HG02870 (cell line): ENCODE results near the gene RAB23.
A peak's percentile ranks its signal among the peaks of the same experiment; 100 is the strongest.

Experiments used
- ATAC-seq: cut with Tn5 transposase; IDR thresholded peaks from one replicate; pipeline ENCODE4 v1.9.1; 2021; ENCODE audit warnings: mild to moderate bottlenecking, moderate library complexity; ENCODE audit not compliant: unreplicated experiment

Gene RAB23

DNA sequence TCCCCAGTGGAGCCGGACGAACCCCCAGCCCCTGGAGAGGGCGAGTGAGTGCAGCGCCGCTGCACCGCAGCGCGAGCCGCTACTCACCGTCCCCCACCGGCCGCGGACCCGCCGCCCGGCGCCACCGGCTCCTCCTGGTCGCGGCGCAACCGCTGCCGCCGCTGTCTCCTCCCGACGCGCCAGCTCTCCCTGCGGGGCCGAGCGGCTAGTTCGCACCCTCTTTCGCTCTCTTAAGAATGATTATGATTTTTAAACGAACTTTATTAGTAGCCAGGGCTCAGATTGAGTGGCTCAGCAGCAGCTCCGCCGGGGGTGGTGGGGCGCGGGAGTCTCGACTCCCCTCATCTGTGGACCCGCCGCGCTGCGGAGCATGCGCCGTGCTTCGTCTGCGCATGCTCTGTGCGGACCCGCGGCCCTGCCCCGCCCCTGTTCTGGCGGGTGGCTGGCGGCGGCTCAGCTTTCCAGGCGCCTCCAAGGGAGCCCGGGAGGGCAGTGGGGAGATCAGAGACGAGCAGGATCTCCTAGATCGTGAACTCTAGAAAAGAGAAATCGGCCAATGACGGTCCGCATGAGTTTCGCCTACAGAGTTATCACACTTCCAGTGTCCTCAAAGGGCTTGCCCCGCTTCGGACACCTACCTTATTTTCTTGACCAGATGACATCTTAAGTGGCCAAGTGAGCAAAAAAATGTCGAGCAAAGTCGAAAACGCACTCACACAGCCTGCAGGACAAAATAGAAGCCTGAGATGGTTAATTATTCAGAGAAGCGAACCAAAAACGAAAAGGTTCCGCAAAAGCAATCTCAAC is at the start of gene RAB23:
RAB23 (minus strand) TSS at position 372 of the 807 bp plus-strand sequence. CDS start 11,927 bp downstream, outside the sequence.
- peak; percentile 79 for ATAC-seq

GRCh38 chr6:57268294-57268640 is 46.2 kb upstream of the RAB23 start:
- ATAC-seq, result no peak

DNA sequence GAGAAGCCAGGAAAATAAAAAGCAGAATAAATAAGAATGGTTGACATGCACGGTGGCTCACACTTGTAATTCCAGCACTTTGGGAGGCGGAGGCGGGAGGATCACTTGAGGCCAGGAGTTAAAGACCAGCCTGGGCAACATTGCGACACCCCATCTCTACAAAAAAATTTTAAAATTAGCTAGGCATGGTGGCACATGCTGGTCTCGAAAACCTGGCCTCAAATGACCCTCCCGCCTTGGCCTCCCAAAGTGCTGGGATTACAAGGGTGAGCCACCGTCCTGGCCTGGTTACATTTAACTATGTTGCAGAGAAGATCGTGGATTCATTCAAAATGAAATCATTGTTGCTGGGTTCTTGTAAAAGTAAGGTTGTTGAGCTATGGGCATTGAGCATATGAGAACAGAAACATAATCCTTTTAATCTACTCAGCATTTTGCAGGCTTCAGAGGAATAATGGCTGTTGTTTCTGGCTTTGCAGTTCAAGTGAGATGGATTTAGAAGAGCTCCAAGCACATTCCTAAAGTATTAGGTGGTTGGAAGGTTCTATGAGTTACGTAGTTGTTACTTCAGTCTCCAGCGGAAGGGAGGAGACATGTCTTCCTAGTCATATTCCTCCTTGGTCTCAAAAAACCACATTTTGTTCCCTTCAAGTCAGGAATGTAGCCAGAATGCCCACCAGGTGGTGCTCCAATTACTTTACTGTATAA is 45.6 kb upstream of the RAB23 start:
- ATAC-seq, result no peak

DNA sequence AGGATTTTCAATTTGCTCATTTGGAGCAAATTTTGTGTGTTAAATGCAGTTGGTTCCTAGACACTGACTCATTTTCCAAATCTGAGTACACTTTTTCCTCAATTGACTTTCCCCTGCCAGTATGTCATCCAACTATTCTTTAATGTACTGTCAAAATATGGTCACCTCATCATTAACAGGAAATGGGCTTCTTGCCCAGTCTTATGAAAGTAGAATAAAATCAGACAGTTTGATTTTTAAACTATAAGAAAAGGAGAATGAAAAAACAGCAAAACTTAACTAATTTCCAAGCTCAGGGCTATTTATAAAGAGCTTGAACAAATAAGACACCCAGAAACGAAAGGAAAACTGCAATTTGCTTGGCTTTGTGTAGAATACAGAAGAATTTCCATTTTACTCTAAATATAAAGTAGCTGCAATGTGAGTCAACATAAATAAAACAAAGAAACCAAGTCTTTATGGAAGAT is 43.7 kb upstream of the RAB23 start:
- ATAC-seq, result no peak

GRCh38 chr6:57263739-57264138 is 41.6 kb upstream of the RAB23 start:
- ATAC-seq, result no peak

DNA sequence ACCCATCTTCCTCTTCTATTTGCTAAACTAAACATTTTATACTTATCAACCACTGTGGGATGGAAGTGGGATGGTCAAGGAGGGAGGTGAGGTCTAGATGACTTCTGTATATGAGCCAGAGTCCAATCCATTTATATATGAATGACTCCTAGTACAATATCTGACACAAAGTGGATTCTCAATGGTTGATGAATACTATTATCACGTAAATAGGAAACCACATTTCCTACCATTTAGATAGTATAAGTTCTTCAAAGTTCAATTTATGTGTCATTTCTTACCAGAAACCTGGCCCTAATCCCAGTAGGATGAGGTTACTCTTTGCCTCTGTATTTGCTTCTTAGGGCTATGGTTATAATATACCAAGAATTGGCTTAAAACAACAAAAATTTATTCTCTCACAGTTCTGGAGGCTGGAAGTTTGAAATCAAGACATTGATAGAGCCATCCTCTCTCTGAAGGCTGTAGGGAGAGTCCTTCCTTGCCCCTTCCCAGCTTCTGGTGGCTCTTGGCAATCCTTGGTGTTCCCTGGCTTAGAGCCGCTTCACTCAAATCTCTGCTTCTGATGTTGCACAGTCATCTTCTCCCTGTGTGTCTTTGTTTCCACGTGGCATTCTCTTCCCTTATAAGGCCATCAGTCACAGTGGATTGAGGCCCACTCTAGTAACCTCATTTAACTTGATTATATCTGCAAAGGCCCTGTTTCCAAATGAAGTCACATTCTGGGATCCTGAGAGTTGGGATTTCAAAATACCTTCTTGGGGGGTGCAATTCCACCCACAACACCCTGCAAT is 41.0 kb upstream of the RAB23 start:
- no peak for ATAC-seq

DNA sequence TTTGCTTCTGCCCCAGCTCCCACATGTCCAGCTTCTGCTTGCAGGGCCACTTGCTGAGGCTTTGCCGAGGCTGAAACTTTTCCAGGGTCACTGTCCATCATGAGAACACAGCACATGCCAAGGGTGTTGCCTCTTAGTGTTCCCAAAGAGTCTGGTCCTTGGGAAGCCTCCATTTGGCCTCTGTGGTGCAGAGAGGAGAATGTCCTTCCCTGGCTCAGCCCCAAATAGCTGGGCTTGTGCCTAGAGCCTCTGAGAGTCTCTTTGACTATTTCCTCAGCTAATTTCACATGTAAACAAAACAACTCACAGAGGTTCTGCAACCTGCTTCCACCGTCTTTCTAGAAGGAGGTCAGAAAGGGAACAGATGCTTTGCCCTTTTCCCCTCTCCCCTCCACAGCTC is 40.4 kb upstream of the RAB23 start:
- no peak for ATAC-seq

DNA sequence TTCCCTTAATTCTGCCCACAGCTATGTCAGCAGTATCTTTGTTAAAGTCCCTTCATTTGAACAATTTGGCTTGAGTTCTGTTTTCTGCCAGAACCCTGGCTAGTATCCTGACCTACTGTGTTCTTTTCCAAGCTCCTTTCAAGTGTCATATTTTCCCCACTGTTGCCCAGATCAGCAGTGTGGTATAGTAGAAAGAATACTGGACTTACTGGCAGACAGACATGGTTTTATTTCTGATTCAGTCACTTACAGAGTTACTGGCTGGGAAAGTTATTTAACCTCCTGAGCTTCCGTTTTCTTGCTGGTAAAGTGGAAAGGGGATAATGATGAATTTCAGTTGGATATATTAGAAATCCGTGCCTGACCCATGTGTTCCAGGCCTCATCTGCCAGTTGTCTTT is 39.8 kb upstream of the RAB23 start:
- ATAC-seq, result no peak

GRCh38 chr6:57259064-57259463 is 37.0 kb upstream of the RAB23 start:
- ATAC-seq, result no peak

DNA sequence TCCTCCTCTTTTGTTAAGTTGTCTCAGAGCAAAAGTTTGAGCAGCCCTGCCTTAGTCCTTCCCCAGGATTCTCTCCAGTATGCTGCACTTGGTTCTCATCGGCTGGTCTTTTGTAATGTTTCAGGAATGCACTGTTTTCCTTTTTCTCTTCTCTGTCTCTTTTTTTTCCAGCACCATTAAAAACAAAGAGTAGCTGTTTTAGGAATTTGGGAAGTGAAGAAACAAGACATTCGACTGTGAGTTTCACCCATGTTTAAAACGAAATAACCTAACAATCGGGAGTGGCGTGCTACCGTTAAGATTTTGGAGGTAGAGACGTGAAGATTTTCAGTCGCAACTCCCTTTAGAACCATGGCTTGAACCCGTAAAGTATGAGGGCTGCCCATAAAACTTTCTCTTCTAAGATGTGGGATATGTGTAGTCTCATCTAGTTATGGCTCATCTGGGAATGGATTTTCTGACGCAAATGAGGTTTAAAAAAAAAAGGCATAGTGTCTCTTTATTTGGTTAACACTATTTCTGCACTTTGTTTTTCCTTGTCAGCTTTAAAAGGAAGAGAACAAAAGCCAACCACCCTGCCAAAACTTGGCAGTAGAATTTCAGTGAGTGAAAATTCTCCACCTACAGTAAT is 35.9 kb upstream of the RAB23 start:
- ATAC-seq, result no peak

- no peak for ATAC-seq
Observed at GRCh38 chr6:57256541-57256940, 34.4 kb upstream of the RAB23 start.

DNA sequence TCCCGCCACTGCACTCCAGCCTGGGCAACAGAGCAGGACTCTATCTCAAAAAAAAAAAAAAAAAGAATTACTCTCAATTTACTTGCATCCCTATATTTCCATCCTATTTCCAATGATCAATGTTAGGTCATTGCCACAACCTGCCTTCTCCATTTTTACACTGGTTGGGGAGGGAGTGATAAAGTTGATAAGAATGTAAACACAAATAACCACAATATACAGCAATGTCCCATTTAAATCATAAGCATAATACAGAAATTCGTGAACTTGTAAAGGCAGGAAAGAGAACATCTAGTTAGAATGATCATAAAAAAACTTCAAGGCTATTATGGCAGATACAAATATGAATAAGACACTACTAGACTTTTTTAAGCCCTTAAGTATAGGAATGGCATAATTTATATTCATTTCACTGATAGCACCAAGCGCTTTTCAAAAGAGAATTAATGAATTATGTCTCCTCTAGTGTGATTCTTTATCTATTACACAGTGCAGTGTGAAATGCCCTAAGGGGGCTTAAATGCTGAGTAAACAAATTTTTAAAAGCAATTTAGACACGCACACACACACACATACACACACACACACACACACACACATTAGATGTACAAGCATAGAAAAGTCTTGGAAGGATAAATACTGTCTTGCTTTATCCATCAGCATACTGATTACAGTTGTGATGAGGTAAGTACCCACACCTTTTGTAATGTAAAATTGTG is 33.5 kb upstream of the RAB23 start:
- no peak for ATAC-seq

- ATAC-seq, result no peak
Observed at GRCh38 chr6:57254055-57254717, 32.1 kb upstream of the RAB23 start.

- no peak for ATAC-seq
Observed at GRCh38 chr6:57252975-57253374, 30.9 kb upstream of the RAB23 start.

GRCh38 chr6:57252137-57252536 is 30.0 kb upstream of the RAB23 start:
- no peak for ATAC-seq

DNA sequence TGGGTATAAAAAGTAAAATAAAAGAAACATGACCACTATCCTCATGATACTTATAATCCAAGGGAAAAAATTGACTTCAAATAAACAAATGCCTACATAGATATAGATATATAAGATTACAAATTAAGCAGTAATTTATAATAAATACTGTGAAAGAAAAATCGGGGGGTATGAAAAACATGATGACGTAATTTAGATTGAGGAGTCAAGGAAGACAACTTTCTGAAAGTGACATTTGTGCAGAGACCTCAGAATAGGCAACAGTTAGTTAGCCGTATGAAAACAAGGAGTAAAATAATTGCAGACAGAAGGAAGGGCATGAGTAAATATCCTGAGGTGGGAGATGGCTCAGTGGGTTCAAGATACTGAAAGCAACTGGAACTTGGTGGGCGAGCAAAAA is 28.2 kb upstream of the RAB23 start:
- no peak for ATAC-seq

DNA sequence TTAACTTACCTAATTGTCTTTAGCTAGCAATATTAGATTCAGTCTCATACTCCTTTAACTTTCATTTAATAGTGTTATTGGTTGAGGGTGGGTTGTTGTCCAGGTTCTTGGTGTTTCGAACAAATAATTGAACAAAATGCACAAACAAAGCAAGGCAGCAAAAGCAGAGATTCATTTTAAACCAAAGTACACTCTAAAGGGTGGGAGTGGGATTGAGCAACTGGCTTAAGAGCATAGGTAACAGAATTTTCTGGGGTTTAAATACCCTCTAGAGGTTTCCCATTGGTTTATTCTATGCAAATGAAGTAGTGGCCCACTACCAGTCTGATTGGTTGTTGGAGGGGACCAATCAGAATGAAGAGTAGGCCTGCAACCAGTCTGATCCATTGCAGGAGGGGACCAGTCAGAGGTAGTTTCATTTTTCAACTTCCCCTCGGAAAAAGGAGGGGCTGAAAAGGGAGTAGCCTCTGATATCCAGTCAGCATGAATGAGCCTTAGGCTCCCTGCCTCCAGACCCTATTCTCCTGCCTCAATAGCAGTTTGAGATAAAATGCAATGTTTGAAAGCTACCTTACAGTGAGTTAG is 26.3 kb upstream of the RAB23 start:
- ATAC-seq, result no peak

DNA sequence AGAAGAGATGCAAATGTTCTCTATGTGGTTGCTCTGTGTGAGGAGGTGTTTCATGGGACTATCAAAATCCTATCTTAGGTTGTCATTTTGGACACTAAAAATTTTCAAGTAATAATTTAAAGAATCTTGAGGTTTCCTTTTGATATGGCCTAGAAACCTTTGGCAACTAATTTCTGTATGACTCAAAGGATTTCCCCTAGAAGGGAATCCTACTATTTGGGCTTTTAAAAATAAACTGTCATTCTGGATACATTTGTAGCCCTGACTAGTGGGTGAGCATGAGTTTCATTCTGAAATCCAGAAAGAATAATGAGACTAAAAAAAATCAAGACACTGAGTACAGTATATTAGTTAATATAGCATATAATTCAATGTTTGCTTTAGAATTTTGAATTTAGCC is 25.5 kb upstream of the RAB23 start:
- ATAC-seq, result no peak

DNA sequence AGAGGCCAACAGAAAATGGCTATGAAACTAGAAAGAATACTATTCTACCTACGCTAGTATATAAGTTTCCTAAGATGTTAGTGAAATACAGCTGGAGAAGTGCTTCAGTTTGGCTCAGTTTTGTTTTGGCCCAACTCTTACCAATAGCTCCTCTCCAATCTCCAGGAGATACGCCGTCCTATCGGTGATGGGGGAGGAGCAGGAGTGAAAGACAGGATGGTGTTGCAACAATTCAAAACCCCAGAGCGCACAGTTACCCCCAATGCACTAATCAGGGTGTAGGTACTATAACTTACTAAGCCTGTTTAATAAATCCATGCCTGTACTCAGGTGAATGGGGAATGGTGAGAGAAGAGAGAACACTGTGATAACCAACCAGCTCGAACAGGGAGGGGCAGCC is 24.2 kb upstream of the RAB23 start:
- no peak for ATAC-seq

DNA sequence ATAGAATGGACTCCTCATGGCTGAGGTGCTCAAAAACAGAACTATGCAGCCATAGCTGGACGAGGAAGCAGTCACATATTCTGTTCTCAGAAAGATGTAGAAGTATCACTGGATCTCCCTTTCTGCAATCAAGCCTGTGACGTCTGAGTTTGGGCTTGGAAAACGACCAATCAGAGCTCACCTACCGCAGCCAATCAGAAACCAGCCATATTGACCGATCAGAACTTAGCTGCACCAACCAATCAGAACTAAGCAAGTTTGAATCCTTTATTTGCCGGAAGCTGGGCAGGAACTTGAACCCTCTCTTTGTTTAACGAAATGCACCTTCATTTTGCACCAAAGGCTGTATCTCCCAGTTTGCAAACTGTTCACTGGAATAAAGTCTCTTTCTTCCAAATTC is 21.8 kb upstream of the RAB23 start:
- no peak for ATAC-seq
